CD8-positive, alpha-beta memory T cell (primary cell): Measurements from ENCODE around the gene PIK3IP1. TPM values are rescaled to one million over a fixed set of nuclear protein-coding genes. Genes with fewer than 3 reads are reported as not detected.

Source experiments
- CTCF ChIA-PET: fragments of 350-600 bp; sonication (Branson Sonifier 250); formaldehyde crosslinking; loops from one replicate; lab custom pipeline; 2021; ENCODE audit warnings: antibody characterized with exemption; lab: Charles Lee
- POLR2A ChIA-PET: fragments of 350-600 bp; sonication (Branson Sonifier 250); formaldehyde crosslinking; loops from one replicate; lab custom pipeline; 2021; ENCODE audit warnings: antibody characterized with exemption; lab: Charles Lee
- DNase-seq, 5 donors: peaks; one replicate each; pipeline versions ENCODE4 v3.0.0 to v3.0.0-alpha.2; 2020 to 2022; ENCODE audit warnings: mixed read lengths in 1 of 5
- H3K27ac ChIP-seq: one replicate; pipeline ENCODE4 v1.7.0; 2013; ENCODE audit warnings: low read depth, mild to moderate bottlenecking, low read length, moderate library complexity
- H3K27me3 ChIP-seq: 2 replicates; pipeline ENCODE4 v1.7.0; 2013; ENCODE audit warnings: low read length, mild to moderate bottlenecking; ENCODE audit not compliant: insufficient read depth, poor library complexity, severe bottlenecking
- H3K36me3 ChIP-seq: 2 replicates; pipeline ENCODE4 v1.7.0; 2013; ENCODE audit warnings: mild to moderate bottlenecking, low read length, moderate library complexity; ENCODE audit not compliant: insufficient read depth
- H3K4me1 ChIP-seq: 2 replicates; pipeline ENCODE4 v1.7.0; 2013; ENCODE audit warnings: mild to moderate bottlenecking, low read length, moderate library complexity; ENCODE audit not compliant: insufficient read depth
- H3K4me3 ChIP-seq: 2 replicates; pipeline ENCODE4 v1.7.0; 2013; ENCODE audit warnings: mild to moderate bottlenecking, low read length
- H3K9me3 ChIP-seq: 2 replicates; pipeline ENCODE4 v1.7.0; 2013; ENCODE audit warnings: mild to moderate bottlenecking, low read length
- H3K27ac Mint-ChIP-seq, 8 donors: one replicate each; pipeline ENCODE4 v1.8.0; 2020 to 2021; ENCODE audit warnings: mixed read lengths in 8 of 8, mild to moderate bottlenecking in 6 of 8, inconsistent platforms in 3 of 8, moderate library complexity in 3 of 8
- H3K27me3 Mint-ChIP-seq, 2 donors: one replicate each; pipeline ENCODE4 v1.8.0; 2020 to 2021; ENCODE audit warnings: mixed read lengths in 2 of 2, mild to moderate bottlenecking in 1 of 2, moderate library complexity in 1 of 2
- H3K36me3 Mint-ChIP-seq, 3 donors: one replicate each; pipeline ENCODE4 v1.8.0; 2020 to 2021; ENCODE audit warnings: mixed read lengths in 3 of 3, inconsistent platforms in 1 of 3, mild to moderate bottlenecking in 1 of 3
- H3K4me1 Mint-ChIP-seq, 3 donors: one replicate each; pipeline ENCODE4 v1.8.0; 2020 to 2021; ENCODE audit warnings: mixed read lengths in 3 of 3, inconsistent platforms in 1 of 3, mild to moderate bottlenecking in 1 of 3
- H3K4me3 Mint-ChIP-seq, 7 donors: one replicate each; pipeline ENCODE4 v1.8.0; 2020 to 2021; ENCODE audit warnings: mixed read lengths in 7 of 7, mild to moderate bottlenecking in 6 of 7, moderate library complexity in 4 of 7, inconsistent platforms in 2 of 7
- H3K9me3 Mint-ChIP-seq, 5 donors: one replicate each; pipeline ENCODE4 v1.8.0; 2020 to 2022; ENCODE audit warnings: mixed read lengths in 5 of 5, mild to moderate bottlenecking in 3 of 5, moderate library complexity in 2 of 5, inconsistent platforms in 1 of 5
- polyA plus RNA-seq: library from polyadenylated mRNA; unstranded; fragments of 300-500 nt; fragmentation: Illumina TruSeq; gene quantifications from one replicate; pipeline ENCODE4 v1.2.3, GENCODE V29; 2021
- total RNA-seq, 2 experiments: library from RNA; stranded (reverse); gene quantifications; one replicate each; pipeline ENCODE4 v1.2.3, GENCODE V29; 2021

PIK3IP1 gene
- total RNA-seq (10 to 100 TPM; 32.2 to 35.3 TPM), polyA plus RNA-seq (350 TPM)

- peak; percentile 69 to 90 (median 82) for DNase-seq
- CTCF ChIA-PET, result interaction anchor here (0.9 to 6.7 kb wide), 15 partner anchors 8 to 133 kb away, joined by 3 to 55 read pairs (median 4); partner anchors contain the start of genes PATZ1 and RNF185
- POLR2A ChIA-PET, result interaction anchor here (0.7 to 7.4 kb wide), 17 partner anchors 7 to 966 kb away, joined by 3 to 146 read pairs (median 6); partner anchors contain the start of genes LIMK2, MORC2, PATZ1 and PISD
- no peaks in the 10 kb centered on the region for H3K9me3 Mint-ChIP-seq
- H3K9me3 ChIP-seq, result no peaks in the 10 kb centered on the region
- peak within 1 kb of the TSS; percentile 98 for H3K27ac ChIP-seq
- H3K4me3 ChIP-seq, result peak within 1 kb of the TSS; percentile 93
- H3K27me3 Mint-ChIP-seq, result peaks cover 0 to 15% of the 10 kb centered on the region in 2 donors
- H3K4me3 Mint-ChIP-seq, result peak within 1 kb of the TSS; percentile 98 to 100 (median 99)
- H3K4me1 Mint-ChIP-seq, result peaks cover 63 to 78% (median 71%) of the 10 kb centered on the region in 3 donors
- peaks cover 16 to 49% (median 17%) of the 10 kb centered on the region in 3 donors for H3K36me3 Mint-ChIP-seq
- peak within 1 kb of the TSS; percentile 98 to 100 (median 100) for H3K27ac Mint-ChIP-seq
- peaks cover 59% of the 10 kb centered on the region for H3K4me1 ChIP-seq
- no peaks in the 10 kb centered on the region for H3K27me3 ChIP-seq
- H3K36me3 ChIP-seq, result peaks cover 26% of the 10 kb centered on the region
Measured at GRCh38 chr22:31292236-31292989, at the start of gene PIK3IP1. Gene PIK3IP1, minus strand, starts transcription at chr22:31292488. Its CDS starts 144 bp downstream, at chr22:31292344.

GRCh38 chr22:31341386-31342088 lies 49.2 kb upstream of the PIK3IP1 start:
- Mint-ChIP-seq H3K27ac (peak overlapping the region; percentile 38 to 95 (median 92)), H3K4me1 (peaks cover 72 to 87% (median 78%) of the 10 kb centered on the region in 3 donors), H3K27me3 (peaks cover 0 to 1% of the 10 kb centered on the region in 2 donors), H3K9me3 (no peaks in the 10 kb centered on the region), H3K4me3 (peak overlapping the region in 6 of 7 donors; percentile 12 to 91 (median 84)), H3K36me3 (peaks cover 0 to 79% (median 0%) of the 10 kb centered on the region in 3 donors)
- Histone ChIP-seq H3K36me3 (peaks cover 49% of the 10 kb centered on the region), H3K27ac (no peak overlapping the region), H3K27me3 (no peaks in the 10 kb centered on the region), H3K4me1 (peaks cover 57% of the 10 kb centered on the region), H3K4me3 (no peak overlapping the region), H3K9me3 (no peaks in the 10 kb centered on the region)
- ChIA-PET CTCF (no interaction called here), POLR2A (no interaction called here)
- DNase-seq, result no peak

GRCh38 chr22:31340765-31341247 lies 48.5 kb upstream of the PIK3IP1 start:
- H3K27me3 ChIP-seq, result no peaks in the 10 kb centered on the region
- H3K27ac Mint-ChIP-seq, result peak overlapping the region in 7 of 8 donors; percentile 21 to 93 (median 78)
- no peak overlapping the region for H3K4me3 ChIP-seq
- H3K27ac ChIP-seq, result no peak overlapping the region
- H3K9me3 Mint-ChIP-seq, result no peaks in the 10 kb centered on the region
- peaks cover 57% of the 10 kb centered on the region for H3K4me1 ChIP-seq
- POLR2A ChIA-PET, result no interaction called here
- no peaks in the 10 kb centered on the region for H3K9me3 ChIP-seq
- peak overlapping the region in 3 of 7 donors; percentile 8 to 78 (median 28) for H3K4me3 Mint-ChIP-seq
- H3K27me3 Mint-ChIP-seq, result peaks cover 0 to 1% of the 10 kb centered on the region in 2 donors
- peaks cover 76 to 87% (median 78%) of the 10 kb centered on the region in 3 donors for H3K4me1 Mint-ChIP-seq
- H3K36me3 ChIP-seq, result peaks cover 52% of the 10 kb centered on the region
- CTCF ChIA-PET, result interaction anchor here (1.6 kb wide), 1 partner anchor 27 kb away, joined by 6 read pairs; no protein-coding TSS in a partner anchor
- no peak for DNase-seq
- H3K36me3 Mint-ChIP-seq, result peaks cover 0 to 84% (median 0%) of the 10 kb centered on the region in 3 donors

GRCh38 chr22:31340360-31340759 lies 48.1 kb upstream of the PIK3IP1 start:
- CTCF ChIA-PET, result interaction anchor here (1.6 kb wide), 1 partner anchor 27 kb away, joined by 6 read pairs; no protein-coding TSS in a partner anchor
- Mint-ChIP-seq H3K27me3 (peaks cover 0 to 1% of the 10 kb centered on the region in 2 donors), H3K4me1 (peaks cover 75 to 84% (median 78%) of the 10 kb centered on the region in 3 donors), H3K27ac (peak overlapping the region in 7 of 8 donors; percentile 33 to 93 (median 78)), H3K9me3 (no peaks in the 10 kb centered on the region), H3K36me3 (peaks cover 0 to 86% (median 0%) of the 10 kb centered on the region in 3 donors), H3K4me3 (no peak overlapping the region)
- H3K9me3 ChIP-seq, result no peaks in the 10 kb centered on the region
- no peak for DNase-seq
- H3K4me1 ChIP-seq, result peaks cover 57% of the 10 kb centered on the region
- H3K4me3 ChIP-seq, result no peak overlapping the region
- no peak overlapping the region for H3K27ac ChIP-seq
- POLR2A ChIA-PET, result no interaction called here
- H3K36me3 ChIP-seq, result peaks cover 56% of the 10 kb centered on the region
- no peaks in the 10 kb centered on the region for H3K27me3 ChIP-seq

- Histone ChIP-seq H3K4me3 (no peak overlapping the region), H3K27me3 (no peaks in the 10 kb centered on the region), H3K36me3 (peaks cover 65% of the 10 kb centered on the region), H3K9me3 (no peaks in the 10 kb centered on the region), H3K27ac (peak overlapping the region; percentile 1), H3K4me1 (peaks cover 48% of the 10 kb centered on the region)
- peaks cover 76 to 83% (median 79%) of the 10 kb centered on the region in 3 donors for H3K4me1 Mint-ChIP-seq
- DNase-seq, result no peak
- ChIA-PET CTCF (interaction anchor here (0.6 to 1.6 kb wide), 4 partner anchors 8 to 49 kb away, joined by 3 to 6 read pairs (median 4); no protein-coding TSS in a partner anchor), POLR2A (interaction anchor here (0.8 kb wide), 1 partner anchor 47 kb away, joined by 3 read pairs; the partner anchor contains the start of gene PIK3IP1)
- peaks cover 0 to 1% of the 10 kb centered on the region in 2 donors for H3K27me3 Mint-ChIP-seq
- peak overlapping the region; percentile 50 to 87 (median 76) for H3K27ac Mint-ChIP-seq
- peaks cover 0 to 88% (median 5%) of the 10 kb centered on the region in 3 donors for H3K36me3 Mint-ChIP-seq
- H3K4me3 Mint-ChIP-seq, result peak overlapping the region in 1 of 7 donors; percentile 8
- no peaks in the 10 kb centered on the region for H3K9me3 Mint-ChIP-seq
Measured at GRCh38 chr22:31339148-31339832, 47.0 kb upstream of the PIK3IP1 start.

GRCh38 chr22:31337178-31337577 lies 44.9 kb upstream of the PIK3IP1 start:
- peaks cover 27% of the 10 kb centered on the region for H3K4me1 ChIP-seq
- no peak overlapping the region for H3K4me3 ChIP-seq
- no peaks in the 10 kb centered on the region for H3K27me3 ChIP-seq
- Mint-ChIP-seq H3K4me1 (peaks cover 63 to 72% (median 70%) of the 10 kb centered on the region in 3 donors), H3K9me3 (no peaks in the 10 kb centered on the region), H3K4me3 (no peak overlapping the region), H3K27ac (peak overlapping the region in 6 of 8 donors; percentile 17 to 71 (median 52)), H3K36me3 (peaks cover 3 to 91% (median 11%) of the 10 kb centered on the region in 3 donors), H3K27me3 (no peaks in the 10 kb centered on the region)
- POLR2A ChIA-PET, result interaction anchor here (0.5 to 1.5 kb wide), 3 partner anchors 9 to 358 kb away, joined by 3 to 14 read pairs (median 4); partner anchors contain the start of gene PATZ1
- H3K27ac ChIP-seq, result no peak overlapping the region
- no peaks in the 10 kb centered on the region for H3K9me3 ChIP-seq
- CTCF ChIA-PET, result interaction anchor here (1.4 to 2.6 kb wide), 4 partner anchors 10 to 177 kb away, joined by 3 to 6 read pairs (median 4); partner anchors contain the start of gene RNF185
- peaks cover 68% of the 10 kb centered on the region for H3K36me3 ChIP-seq
- DNase-seq, result no peak

- Mint-ChIP-seq H3K4me3 (no peak overlapping the region), H3K27ac (peak overlapping the region in 3 of 8 donors; percentile 8 to 83 (median 70)), H3K4me1 (peaks cover 43 to 51% (median 48%) of the 10 kb centered on the region in 3 donors), H3K36me3 (peaks cover 3 to 90% (median 13%) of the 10 kb centered on the region in 3 donors), H3K9me3 (no peaks in the 10 kb centered on the region), H3K27me3 (no peaks in the 10 kb centered on the region)
- Histone ChIP-seq H3K36me3 (peaks cover 56% of the 10 kb centered on the region), H3K27ac (no peak overlapping the region), H3K27me3 (no peaks in the 10 kb centered on the region), H3K4me1 (no peaks in the 10 kb centered on the region), H3K4me3 (no peak overlapping the region), H3K9me3 (no peaks in the 10 kb centered on the region)
- ChIA-PET CTCF (no interaction called here), POLR2A (no interaction called here)
- no peak for DNase-seq
Measured at GRCh38 chr22:31334329-31334728, 42.0 kb upstream of the PIK3IP1 start.
